Measurements from ENCODE around the gene UBE2V1. TPM values are rescaled to one million over a fixed set of nuclear protein-coding genes. Genes with fewer than 3 reads are reported as not detected.

The UBE2V1 gene
- polyA plus RNA-seq, 1 of the 3 experiments (the other 2 are of a cell fraction), result 99.7 TPM

GRCh38 chr20:50085146-50085480, 27.8 kb downstream of the UBE2V1 start:
- H2AFZ ChIP-seq (ENCODE audit: low read depth), result no peak overlapping the region
- ChIA-PET POLR2A (interaction anchor here (0.6 to 0.9 kb wide), 3 partner anchors 14 to 81 kb away, joined by 3 to 7 read pairs (median 4); no protein-coding TSS in a partner anchor), CTCF (interaction anchor here (0.5 to 6.2 kb wide), 27 partner anchors 8 to 805 kb away, joined by 3 to 154 read pairs (median 3); partner anchors contain the start of genes SNAI1 and UBE2V1)
- H3K4me3 ChIP-seq (ENCODE audit: low read depth in 2 of 2, low read length in 1 of 2), result no peak overlapping the region; a peak in 1 of 4 replicates
- H3K9me3 ChIP-seq, result no peaks in the 10 kb centered on the region
- no peak overlapping the region for H3K9ac ChIP-seq
- TF ChIP-seq EP300 (IDR thresholded peaks at IDR 0.05; ENCODE audit: borderline replicate concordance in 1 of 2, low read depth in 1 of 2, low read length in 1 of 2) (no peak), PBX3 (IDR thresholded peaks at IDR 0.05) (no peak), TCF12 (IDR thresholded peaks at IDR 0.05) (no peak), GABPA (IDR thresholded peaks at IDR 0.05; ENCODE audit: low read depth) (no peak), NRF1 (IDR thresholded peaks at IDR 0.05; ENCODE audit: low read depth, low read length) (no peak)
- TF ChIP-seq, protein P1, sequence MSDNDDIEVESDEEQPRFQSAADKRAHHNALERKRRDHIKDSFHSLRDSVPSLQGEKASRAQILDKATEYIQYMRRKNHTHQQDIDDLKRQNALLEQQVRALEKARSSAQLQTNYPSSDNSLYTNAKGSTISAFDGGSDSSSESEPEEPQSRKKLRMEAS (IDR thresholded peaks at IDR 0.05; ENCODE audit: low read depth), result no peak
- H3F3A ChIP-seq (replicated peaks; ENCODE audit: insufficient read depth), result peaks cover 37% of the 10 kb centered on the region
- H3K79me2 ChIP-seq (ENCODE audit: insufficient read depth), result peaks cover 66% of the 10 kb centered on the region
- H3K27ac ChIP-seq (ENCODE audit: low read depth in 2 of 2, low read length in 1 of 2), result no peak overlapping the region; a peak in 1 of 4 replicates
- no peak overlapping the region for H3K4me2 ChIP-seq
- no peak for DNase-seq
- H3K4me1 ChIP-seq (ENCODE audit: control insufficient read depth in 1 of 2, insufficient read depth in 2 of 2, low read depth in 1 of 2, low read length in 1 of 2), result peaks cover 15 to 21% of the 10 kb centered on the region in 2 experiments
- 67% methylated on average over 5 of the region's 5 CpGs for WGBS (ENCODE audit: low lambda C conversion rate)
- H3K9me2 ChIP-seq, result no peaks in the 10 kb centered on the region
- H3K36me3 ChIP-seq (replicated peaks in 1 of 2; ENCODE audit: control insufficient read depth in 1 of 2, insufficient read depth in 2 of 2, low read length in 1 of 2), result peaks cover 40 to 55% of the 10 kb centered on the region in 2 experiments
- peaks cover 48% of the 10 kb centered on the region for H4K20me1 ChIP-seq (ENCODE audit: insufficient read depth)
- H3K27me3 ChIP-seq (ENCODE audit: insufficient read depth), result no peaks in the 10 kb centered on the region

GRCh38 chr20:50083034-50083433, 29.9 kb downstream of the UBE2V1 start:
- 96% methylated on average over 7 of the region's 7 CpGs for WGBS (ENCODE audit: low lambda C conversion rate)
- TF ChIP-seq TEAD4 (IDR thresholded peaks at IDR 0.05; ENCODE audit: borderline replicate concordance, insufficient read depth) (no peak), MEF2A (IDR thresholded peaks at IDR 0.05; ENCODE audit: borderline replicate concordance, low read depth) (no peak), RXRA (IDR thresholded peaks at IDR 0.05; ENCODE audit: borderline replicate concordance, low read depth) (no peak), CHD2 (IDR thresholded peaks at IDR 0.05; ENCODE audit: low read length, partially characterized antibody) (no peak), RFX5 (IDR thresholded peaks at IDR 0.05; ENCODE audit: low read length) (no peak), ZBTB33 (IDR thresholded peaks at IDR 0.05; ENCODE audit: borderline replicate concordance, low read depth) (no peak), PBX3 (IDR thresholded peaks at IDR 0.05) (no peak), ELF1 (IDR thresholded peaks at IDR 0.05) (no peak), FOXM1 (IDR thresholded peaks at IDR 0.05; ENCODE audit: low read depth) (no peak), EP300 (IDR thresholded peaks at IDR 0.05; ENCODE audit: borderline replicate concordance in 1 of 2, low read depth in 1 of 2, low read length in 1 of 2) (no peak), RAD21 (IDR thresholded peaks at IDR 0.05; ENCODE audit: low read length) (no peak), USF1 (IDR thresholded peaks at IDR 0.05; ENCODE audit: borderline replicate concordance, low read depth) (no peak), POLR2AphosphoS5 (IDR thresholded peaks at IDR 0.05; ENCODE audit: low read depth, low read length) (no peak), FOXJ3 (CRISPR knock-in tag; IDR thresholded peaks at IDR 0.05) (no peak), YY1 (IDR thresholded peaks at IDR 0.05; ENCODE audit: low read depth) (no peak), RCOR1 (IDR thresholded peaks at IDR 0.05; ENCODE audit: low read length) (no peak), SIN3A (IDR thresholded peaks at IDR 0.05; ENCODE audit: borderline replicate concordance, low read depth, low read length) (no peak), JUND (IDR thresholded peaks at IDR 0.05) (no peak)
- TF ChIP-seq, protein P2, sequence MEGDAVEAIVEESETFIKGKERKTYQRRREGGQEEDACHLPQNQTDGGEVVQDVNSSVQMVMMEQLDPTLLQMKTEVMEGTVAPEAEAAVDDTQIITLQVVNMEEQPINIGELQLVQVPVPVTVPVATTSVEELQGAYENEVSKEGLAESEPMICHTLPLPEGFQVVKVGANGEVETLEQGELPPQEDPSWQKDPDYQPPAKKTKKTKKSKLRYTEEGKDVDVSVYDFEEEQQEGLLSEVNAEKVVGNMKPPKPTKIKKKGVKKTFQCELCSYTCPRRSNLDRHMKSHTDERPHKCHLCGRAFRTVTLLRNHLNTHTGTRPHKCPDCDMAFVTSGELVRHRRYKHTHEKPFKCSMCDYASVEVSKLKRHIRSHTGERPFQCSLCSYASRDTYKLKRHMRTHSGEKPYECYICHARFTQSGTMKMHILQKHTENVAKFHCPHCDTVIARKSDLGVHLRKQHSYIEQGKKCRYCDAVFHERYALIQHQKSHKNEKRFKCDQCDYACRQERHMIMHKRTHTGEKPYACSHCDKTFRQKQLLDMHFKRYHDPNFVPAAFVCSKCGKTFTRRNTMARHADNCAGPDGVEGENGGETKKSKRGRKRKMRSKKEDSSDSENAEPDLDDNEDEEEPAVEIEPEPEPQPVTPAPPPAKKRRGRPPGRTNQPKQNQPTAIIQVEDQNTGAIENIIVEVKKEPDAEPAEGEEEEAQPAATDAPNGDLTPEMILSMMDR (IDR thresholded peaks at IDR 0.05), result no peak
- peaks cover 38% of the 10 kb centered on the region for H4K20me1 ChIP-seq (ENCODE audit: insufficient read depth)
- POLR2A ChIA-PET, result no interaction called here
- H3K36me3 ChIP-seq (replicated peaks in 1 of 2; ENCODE audit: control insufficient read depth in 1 of 2, insufficient read depth in 2 of 2, low read length in 1 of 2), result peaks cover 34 to 42% of the 10 kb centered on the region in 2 experiments
- no peak overlapping the region for H3K4me2 ChIP-seq
- H2AFZ ChIP-seq (ENCODE audit: low read depth), result no peak overlapping the region
- H3K9ac ChIP-seq, result no peak overlapping the region
- H3K4me3 ChIP-seq (ENCODE audit: low read depth in 2 of 2, low read length in 1 of 2), result no peak overlapping the region
- no peaks in the 10 kb centered on the region for H3K27me3 ChIP-seq (ENCODE audit: insufficient read depth)
- DNase-seq, result no peak
- H3K79me2 ChIP-seq (ENCODE audit: insufficient read depth), result peaks cover 45% of the 10 kb centered on the region
- CTCF ChIA-PET, result interaction anchor here (0.7 to 6.2 kb wide), 5 partner anchors 11 to 102 kb away, joined by 3 to 154 read pairs (median 21); partner anchors contain the start of gene SNAI1
- H3K27ac ChIP-seq (ENCODE audit: low read depth in 2 of 2, low read length in 1 of 2), result no peak overlapping the region
- no peaks in the 10 kb centered on the region for H3K9me3 ChIP-seq
- peaks cover 15 to 21% of the 10 kb centered on the region in 2 experiments for H3K4me1 ChIP-seq (ENCODE audit: control insufficient read depth in 1 of 2, insufficient read depth in 2 of 2, low read depth in 1 of 2, low read length in 1 of 2)
- H3K9me2 ChIP-seq, result no peaks in the 10 kb centered on the region
- H3F3A ChIP-seq (replicated peaks; ENCODE audit: insufficient read depth), result peaks cover 32% of the 10 kb centered on the region

All from SK-N-SH (cell line).